K562 (cell line): Measurements from ENCODE around the gene TRIM45. TPM values are rescaled to one million over a fixed set of nuclear protein-coding genes. Genes with fewer than 3 reads are reported as not detected.
A peak's percentile ranks its signal among the peaks of the same experiment; 100 is the strongest.

Experiments
- ATAC-seq: fragments of 200-7000 bp; cut with Tn5 transposase; 3 replicates; pipeline ENCODE4 v1.9.1; 2020; ENCODE audit warnings: moderate library complexity
- BruUV-seq: library from RNA; stranded (reverse); fragments of 400-500 nt; replicated peaks from 2 replicates; lab custom pipeline; 2021; lab: Mats Ljungman, UMichigan
- CTCF ChIA-PET: fragments of 300-600 bp; formaldehyde crosslinking; extraction: SDS; loops from one replicate; lab custom pipeline; 2021; ENCODE audit warnings: low intra/inter-chr PET ratio; lab: Yijun Ruan, JAX
- POLR2A ChIA-PET: fragments of 300-600, 350-650 bp; sonication (Branson Sonifier 250); formaldehyde crosslinking; extraction: SDS; loops from one replicate; lab custom pipeline; 2021; ENCODE audit warnings: antibody characterized with exemption, inconsistent platforms; lab: Yijun Ruan, JAX
- DNase-seq, 4 experiments: peaks; one replicate each; pipeline versions ENCODE4 v3.0.0 to v3.0.0-alpha.2; 2011 to 2018; ENCODE audit warnings: low spot score in 3 of 4, mixed read lengths in 3 of 4; ENCODE audit errors: extremely low read depth in 1 of 4
- FAIRE-seq: peaks from 2 replicates; lab custom pipeline; 2011; peaks lifted over from hg19 to GRCh38; lab: Jason Lieb, UNC
- H2AFZ ChIP-seq: 2 replicates; pipeline ENCODE4 v1.6.0; 2011; ENCODE audit warnings: low read depth, low read length, control low read depth, inconsistent platforms
- H3K27ac ChIP-seq: fragments of 200-600 bp; 3 replicates; pipeline ENCODE4 v1.8.0; 2011; ENCODE audit warnings: low read depth, mild to moderate bottlenecking, control low read depth, inconsistent platforms, low read length, moderate library complexity, mixed read lengths; ENCODE audit errors: extremely low read depth
- H3K27me3 ChIP-seq, 2 experiments: fragments of 300-600 bp in 1 of 2; 2 replicates in 1 of 2; 3 replicates in 1 of 2; pipeline versions ENCODE4 v1.6.0 to v1.8.0; 2011; ENCODE audit warnings: inconsistent platforms in 2 of 2, low read length in 2 of 2, mild to moderate bottlenecking in 1 of 2, mixed read lengths in 1 of 2, moderate library complexity in 1 of 2; ENCODE audit not compliant: control insufficient read depth in 2 of 2, insufficient read depth in 2 of 2
- H3K36me3 ChIP-seq: fragments of 300-600 bp; 3 replicates; pipeline ENCODE4 v1.8.0; 2011; ENCODE audit warnings: mild to moderate bottlenecking, low read length, inconsistent platforms; ENCODE audit not compliant: control insufficient read depth, insufficient read depth
- H3K4me1 ChIP-seq, 2 experiments: fragments of 200-600 bp in 1 of 2; replicated peaks in 1 of 2; 2 replicates in 1 of 2; 3 replicates in 1 of 2; pipeline versions ENCODE4 v1.5.1 to v1.8.0; 2011; ENCODE audit warnings: inconsistent platforms in 2 of 2, low read length in 2 of 2, mild to moderate bottlenecking in 1 of 2, mixed read lengths in 1 of 2, moderate library complexity in 1 of 2; ENCODE audit not compliant: control insufficient read depth in 2 of 2, insufficient read depth in 2 of 2
- H3K4me2 ChIP-seq: 2 replicates; pipeline ENCODE4 v1.6.1; 2011; ENCODE audit warnings: low read length, control low read depth, inconsistent platforms, mixed read lengths; ENCODE audit not compliant: insufficient read depth
- H3K4me3 ChIP-seq: fragments of 200-600 bp; sonication (generic), shearing (Covaris generic); 2 replicates; pipeline ENCODE4 v1.5.1; 2016; ENCODE audit warnings: control low read depth, inconsistent platforms
- H3K79me2 ChIP-seq: fragments of 200-600 bp; 3 replicates; pipeline ENCODE4 v1.8.0; 2011; ENCODE audit warnings: low read length, inconsistent platforms; ENCODE audit not compliant: control insufficient read depth, insufficient read depth
- H3K9ac ChIP-seq, 2 experiments: 2 replicates each; pipeline versions ENCODE4 v1.6.0 to v1.6.1; 2011; ENCODE audit warnings: low read depth in 2 of 2, low read length in 2 of 2, control low read depth in 1 of 2, inconsistent platforms in 1 of 2, mild to moderate bottlenecking in 1 of 2, mixed read lengths in 1 of 2; ENCODE audit not compliant: insufficient read depth in 1 of 2
- H3K9me1 ChIP-seq: one replicate; pipeline ENCODE4 v1.6.0; 2011; ENCODE audit warnings: inconsistent platforms, mild to moderate bottlenecking, low read length, moderate library complexity; ENCODE audit not compliant: control insufficient read depth, insufficient read depth
- H3K9me3 ChIP-seq: replicated peaks from 2 replicates; pipeline ENCODE4 v1.5.1; 2011; ENCODE audit warnings: low read depth, low read length, inconsistent platforms; ENCODE audit not compliant: control insufficient read depth, insufficient read depth
- H4K20me1 ChIP-seq: replicated peaks from 2 replicates; pipeline ENCODE4 v1.6.1; 2011; ENCODE audit warnings: low read length, inconsistent platforms, mixed read lengths; ENCODE audit not compliant: control insufficient read depth, insufficient read depth
- MYBL2 ChIP-seq, 2 experiments: fragments of 450-650 bp in 1 of 2; sonication (generic) in 1 of 2; formaldehyde crosslinking in 1 of 2; IDR thresholded peaks; 2 replicates each; pipeline versions ENCODE4 v1.6.1 to v1.8.1; 2017 to 2022; ENCODE audit warnings: borderline replicate concordance in 1 of 2, inconsistent platforms in 1 of 2, low read depth in 1 of 2, mild to moderate bottlenecking in 1 of 2, missing genetic modification reagents in 1 of 2, moderate library complexity in 1 of 2
- NCOA4 ChIP-seq: fragments of 450-650 bp; IDR thresholded peaks from 2 replicates; pipeline ENCODE4 v1.6.1; 2018; ENCODE audit warnings: mild to moderate bottlenecking; ENCODE audit not compliant: partially characterized antibody
- NFXL1 ChIP-seq: fragments of 450-650 bp; formaldehyde crosslinking; IDR thresholded peaks from 2 replicates; pipeline ENCODE4 v1.4.0; 2021; ENCODE audit warnings: mild to moderate bottlenecking
- OTX1 ChIP-seq: fragments of 450-650 bp; formaldehyde crosslinking; IDR thresholded peaks from 2 replicates; pipeline ENCODE4 v1.4.0; 2022; ENCODE audit warnings: mild to moderate bottlenecking
- POLR2G ChIP-seq: fragments of 200-400 bp; formaldehyde crosslinking; IDR thresholded peaks from 2 replicates; pipeline ENCODE4 v1.6.1; 2017; ENCODE audit warnings: low read depth, mild to moderate bottlenecking, antibody characterized with exemption, low read length, moderate library complexity
- SAFB ChIP-seq: fragments of 200-400 bp; formaldehyde crosslinking; IDR thresholded peaks from 2 replicates; pipeline ENCODE4 v1.6.1; 2017; ENCODE audit warnings: low read depth, low read length, borderline replicate concordance
- WGBS: fragments of 100-300 bp; shearing (Covaris generic); methylation state at CpG from one replicate; pipeline ENCODE4 v1.1.6; 2016; ENCODE audit warnings: low coverage, mixed read lengths; ENCODE audit not compliant: insufficient coverage; ENCODE audit errors: missing lambda C conversion rate; 5-methylcytosine and 5-hydroxymethylcytosine counted together
- in situ Hi-C: fragments of 300-500 bp; cut with MboI; formaldehyde crosslinking; loops from 4 replicates; pipeline ENCODE4 v1.15.0; 2018; ENCODE audit warnings: inconsistent platforms, mixed read lengths
- intact Hi-C: fragments of 100-400 bp; cut with micrococcal nuclease; formaldehyde crosslinking; loops from 2 replicates; pipeline ENCODE4 v1.14.2; 2022
- polyA plus RNA-seq, 8 experiments: library from polyadenylated mRNA; depleted of rRNA in 4 of 8; stranded (reverse) in 5 of 8; unstranded in 3 of 8; fragments of >200 nt; fragmentation: Nextera tagmentation in 2 of 8; fragmentation: Illumina TruSeq in 1 of 8; extraction: Ambion mirVana in 2 of 8; extraction: Trizol in 1 of 8; gene quantifications; 2 replicates each; pipeline versions ENCODE4 v1.2.1 to v1.2.3, GENCODE V29; 2011 to 2014; ENCODE audit warnings: inconsistent platforms in 1 of 8, missing spikeins in 1 of 8
- total RNA-seq, 7 experiments: library from RNA; depleted of rRNA in 6 of 7; stranded (reverse); fragments of >200 nt in 6 of 7; fragmentation: Illumina TruSeq in 2 of 7; extraction: Trizol in 2 of 7; gene quantifications; 2 replicates each; pipeline versions ENCODE4 v1.2.1 to v1.2.3, GENCODE V29; 2011 to 2021; ENCODE audit warnings: low replicate concordance in 1 of 7

TRIM45 gene
- total and polyA plus RNA-seq, 9 of the 15 experiments (the other 6 are each of a cell fraction or from before 2014, with no cell fraction given): 1.9 to 6.2 (median 3.6) TPM

DNA sequence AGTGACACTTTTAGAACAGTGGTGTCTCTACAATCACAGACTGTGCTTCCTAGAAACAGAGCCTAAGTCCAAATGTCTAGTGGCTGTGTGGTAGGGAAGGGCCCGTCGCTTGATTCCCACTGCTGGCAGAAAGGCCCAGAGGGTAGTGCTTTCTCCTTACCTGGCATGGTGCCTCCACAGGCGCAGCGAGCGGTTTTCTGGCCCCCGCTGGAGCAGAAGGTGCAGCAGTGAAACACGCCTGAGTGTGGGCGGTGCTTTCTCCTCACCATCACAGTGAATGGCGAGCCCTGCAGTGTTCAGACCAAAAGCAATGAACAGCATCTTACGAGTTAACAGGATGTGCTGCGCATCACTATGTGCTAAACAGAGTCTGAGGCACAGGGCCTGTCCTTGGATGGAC, 8.3 kb downstream of the TRIM45 start:
- Histone ChIP-seq H2AFZ (no peak overlapping the region), H4K20me1 (no peaks in the 10 kb centered on the region), H3K4me2 (no peak overlapping the region), H3K9me1 (no peaks in the 10 kb centered on the region), H3K79me2 (no peaks in the 10 kb centered on the region), H3K27me3 (no peaks in the 10 kb centered on the region), H3K4me3 (no peak overlapping the region), H3K9me3 (no peaks in the 10 kb centered on the region), H3K36me3 (peaks cover 5% of the 10 kb centered on the region; the same call in 1 of the 3 replicates), H3K4me1 (peaks cover 0 to 11% of the 10 kb centered on the region in 2 experiments; a peak in 3 of 5 replicates), H3K9ac (0 out of 4 replicates have a peak overlapping the region, but pooled peaks of 1 of the 2 experiments have one; percentile 16), H3K27ac (no peak overlapping the region)
- ChIA-PET POLR2A (interaction anchor here (0.6 to 1.4 kb wide), 5 partner anchors 10 to 48 kb away, joined by 3 to 5 read pairs (median 3); no protein-coding TSS in a partner anchor), CTCF (no interaction called here)
- in situ Hi-C loops: no loop called here
- FAIRE-seq (no peak), DNase-seq (no peak), ATAC-seq (no peak)
- TF ChIP-seq SAFB (no peak), POLR2G (0 out of 2 replicates have a peak, but pooled peaks have one; percentile 5)
- WGBS: 84% methylated on average over 11 of the region's 11 CpGs
- BruUV-seq: no TSS peak
- intact Hi-C loops: no loop called here

DNA sequence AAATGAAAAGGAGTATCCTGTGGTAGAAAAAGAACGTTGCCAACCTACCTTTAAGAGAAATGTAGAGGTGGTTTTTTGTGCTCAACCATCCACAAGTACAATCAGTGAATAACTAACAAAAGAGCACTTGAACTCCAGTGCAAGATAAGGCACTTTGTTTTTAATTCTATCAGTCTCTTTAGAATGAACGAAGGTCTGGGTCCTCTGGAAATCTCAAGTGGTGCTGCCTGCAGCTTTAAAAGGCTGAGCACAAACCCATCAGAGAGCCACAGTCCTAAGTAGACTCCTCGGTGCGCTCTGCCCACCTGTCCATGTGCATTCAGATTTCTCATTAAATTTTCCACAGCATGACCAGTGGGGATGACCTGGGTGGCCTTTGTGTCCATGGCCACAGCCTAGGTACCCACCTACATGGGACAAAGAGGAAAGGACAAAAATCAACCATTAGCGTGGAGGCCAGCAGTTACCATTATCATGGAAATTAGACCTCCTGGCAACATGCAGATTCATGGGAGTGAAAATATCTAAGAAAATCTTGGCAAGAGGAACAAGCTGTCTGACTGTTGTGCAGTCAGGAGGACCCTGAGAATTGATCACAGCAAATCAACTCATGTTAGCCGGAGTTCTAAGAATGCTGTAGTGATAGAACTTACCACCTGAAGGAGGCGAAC, 9.4 kb downstream of the TRIM45 start:
- Histone ChIP-seq H2AFZ (no peak overlapping the region), H3K9me3 (0 out of 2 replicates have a peak, but pooled peaks cover 2% of the 10 kb centered on the region), H3K36me3 (peaks cover 5% of the 10 kb centered on the region; the same call in 1 of the 3 replicates), H3K4me1 (peaks cover 0 to 11% of the 10 kb centered on the region in 2 experiments; a peak in 2 of 5 replicates), H3K4me3 (no peak overlapping the region), H3K9ac (no peak overlapping the region), H3K9me1 (no peaks in the 10 kb centered on the region), H4K20me1 (no peaks in the 10 kb centered on the region), H3K4me2 (no peak overlapping the region), H3K27me3 (no peaks in the 10 kb centered on the region), H3K27ac (no peak overlapping the region), H3K79me2 (no peaks in the 10 kb centered on the region)
- no peak for DNase-seq
- CTCF ChIA-PET: no interaction called here
- 76% methylated on average over 7 of the region's 7 CpGs for WGBS
- in situ Hi-C loops: no loop called here
- no TSS peak for BruUV-seq
- intact Hi-C loops: no loop called here
- no peak for FAIRE-seq
- no peak for ATAC-seq
- POLR2A ChIA-PET: interaction anchor here (1.4 kb wide), 1 partner anchor 10 kb away, joined by 3 read pairs; no protein-coding TSS in a partner anchor
- TF ChIP-seq NFXL1 (CRISPR knock-in tag): no peak
- TF ChIP-seq NCOA4: no peak
- TF ChIP-seq MYBL2 (IDR thresholded peaks at IDR 0.05; ENCODE audit: low read depth): no peak
- no peak for TF ChIP-seq MYBL2 (CRISPR knock-in tag; IDR thresholded peaks at IDR 0.05; ENCODE audit: borderline replicate concordance)
- TF ChIP-seq OTX1 (CRISPR knock-in tag): no peak
